ENCODE measurements around the gene C17orf67. TPM values are rescaled to one million over a fixed set of nuclear protein-coding genes. Genes with fewer than 3 reads are reported as not detected.

Gene C17orf67
- total RNA-seq, 1 donor from 2014 or later = 10.1 TPM

DNA sequence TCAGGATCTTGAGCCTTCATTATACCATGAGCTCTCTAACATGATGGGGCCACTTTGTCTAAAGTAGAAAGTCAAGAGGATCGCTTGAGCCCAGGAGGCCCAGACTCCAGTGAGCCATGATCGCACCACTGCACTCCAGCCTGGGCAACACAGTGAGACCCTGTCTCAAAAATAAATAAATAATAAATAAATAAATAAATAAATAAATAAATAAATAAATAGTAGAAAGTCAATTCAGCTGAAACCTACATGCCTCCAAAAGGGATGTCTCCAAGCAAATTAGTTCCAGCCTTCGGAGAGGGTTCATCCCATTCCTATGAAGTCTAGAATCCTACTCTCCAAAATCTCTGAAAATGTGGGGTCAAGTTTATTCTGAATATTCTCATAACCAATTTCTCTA lies 26.0 kb downstream of the C17orf67 start:
- intact Hi-C loops (cut with DNase I) = no loop called here
- Histone ChIP-seq H3K4me3 (no peak overlapping the region), H3K4me1 (no peaks in the 10 kb centered on the region), H3K27me3 (no peaks in the 10 kb centered on the region), H3K9me3 (no peaks in the 10 kb centered on the region), H3K27ac (no peak overlapping the region), H3K36me3 (no peaks in the 10 kb centered on the region)
- TF ChIP-seq, protein P1, sequence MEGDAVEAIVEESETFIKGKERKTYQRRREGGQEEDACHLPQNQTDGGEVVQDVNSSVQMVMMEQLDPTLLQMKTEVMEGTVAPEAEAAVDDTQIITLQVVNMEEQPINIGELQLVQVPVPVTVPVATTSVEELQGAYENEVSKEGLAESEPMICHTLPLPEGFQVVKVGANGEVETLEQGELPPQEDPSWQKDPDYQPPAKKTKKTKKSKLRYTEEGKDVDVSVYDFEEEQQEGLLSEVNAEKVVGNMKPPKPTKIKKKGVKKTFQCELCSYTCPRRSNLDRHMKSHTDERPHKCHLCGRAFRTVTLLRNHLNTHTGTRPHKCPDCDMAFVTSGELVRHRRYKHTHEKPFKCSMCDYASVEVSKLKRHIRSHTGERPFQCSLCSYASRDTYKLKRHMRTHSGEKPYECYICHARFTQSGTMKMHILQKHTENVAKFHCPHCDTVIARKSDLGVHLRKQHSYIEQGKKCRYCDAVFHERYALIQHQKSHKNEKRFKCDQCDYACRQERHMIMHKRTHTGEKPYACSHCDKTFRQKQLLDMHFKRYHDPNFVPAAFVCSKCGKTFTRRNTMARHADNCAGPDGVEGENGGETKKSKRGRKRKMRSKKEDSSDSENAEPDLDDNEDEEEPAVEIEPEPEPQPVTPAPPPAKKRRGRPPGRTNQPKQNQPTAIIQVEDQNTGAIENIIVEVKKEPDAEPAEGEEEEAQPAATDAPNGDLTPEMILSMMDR (IDR thresholded peaks at IDR 0.05) = no peak
- no peak for DNase-seq (ENCODE audit: low spot score in 2 of 2)

DNA sequence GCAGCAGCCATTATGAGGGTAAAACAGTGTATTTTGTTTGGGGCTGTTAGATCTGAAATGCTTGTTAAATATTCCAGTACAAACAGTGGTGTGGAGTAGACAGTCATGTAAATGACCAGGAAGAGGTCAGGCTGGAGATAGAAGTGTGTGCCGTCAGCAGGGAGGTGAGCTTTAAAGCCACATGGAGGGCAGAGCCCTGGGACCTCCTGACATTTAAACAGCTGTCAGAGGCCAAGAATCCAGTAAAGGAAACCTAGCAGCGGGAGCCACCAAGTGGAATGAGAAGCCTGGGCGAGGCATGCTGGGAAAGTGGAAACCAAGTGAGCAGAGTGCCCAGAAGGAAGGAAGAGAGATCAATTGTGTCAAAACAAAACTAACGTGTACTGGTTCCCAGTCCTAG lies 26.8 kb downstream of the C17orf67 start:
- H3K4me3 ChIP-seq = no peak overlapping the region

DNA sequence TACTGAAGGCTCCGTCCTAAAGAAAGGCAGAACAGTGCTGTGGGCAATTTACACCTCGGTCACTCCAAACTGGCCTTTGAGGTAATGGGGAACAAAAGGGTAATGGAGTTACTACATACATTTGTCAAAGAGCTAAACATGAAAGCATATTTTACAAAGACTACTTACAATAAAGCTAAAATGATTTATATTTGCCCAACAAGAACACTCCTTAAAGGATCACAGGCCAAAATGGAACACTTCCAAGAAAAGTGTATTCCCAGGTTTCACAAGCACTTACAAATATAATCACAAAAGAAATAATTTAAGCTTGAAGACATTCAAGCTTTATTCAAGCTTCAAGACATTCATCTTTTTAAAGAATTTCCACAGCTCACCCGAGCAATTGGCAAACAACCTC lies 29.3 kb downstream of the C17orf67 start:
- Histone ChIP-seq H3K36me3 (no peaks in the 10 kb centered on the region), H3K4me1 (no peaks in the 10 kb centered on the region), H3K27me3 (no peaks in the 10 kb centered on the region), H3K9me3 (no peaks in the 10 kb centered on the region), H3K27ac (no peak overlapping the region), H3K4me3 (no peak overlapping the region)
- no peak for DNase-seq (ENCODE audit: low spot score in 2 of 2)
- intact Hi-C loops (cut with DNase I) = no loop called here
- TF ChIP-seq, protein P1 (IDR thresholded peaks at IDR 0.05) = no peak

More for the DNA sequence above, 26.8 kb downstream of the C17orf67 start:
- TF ChIP-seq, protein P1 (IDR thresholded peaks at IDR 0.05) = no peak
- Histone ChIP-seq H3K27ac (no peak overlapping the region), H3K27me3 (no peaks in the 10 kb centered on the region), H3K36me3 (no peaks in the 10 kb centered on the region), H3K4me1 (no peaks in the 10 kb centered on the region), H3K9me3 (no peaks in the 10 kb centered on the region)
- intact Hi-C loops (cut with DNase I) = no loop called here
- no peak for DNase-seq (ENCODE audit: low spot score in 2 of 2)

DNA sequence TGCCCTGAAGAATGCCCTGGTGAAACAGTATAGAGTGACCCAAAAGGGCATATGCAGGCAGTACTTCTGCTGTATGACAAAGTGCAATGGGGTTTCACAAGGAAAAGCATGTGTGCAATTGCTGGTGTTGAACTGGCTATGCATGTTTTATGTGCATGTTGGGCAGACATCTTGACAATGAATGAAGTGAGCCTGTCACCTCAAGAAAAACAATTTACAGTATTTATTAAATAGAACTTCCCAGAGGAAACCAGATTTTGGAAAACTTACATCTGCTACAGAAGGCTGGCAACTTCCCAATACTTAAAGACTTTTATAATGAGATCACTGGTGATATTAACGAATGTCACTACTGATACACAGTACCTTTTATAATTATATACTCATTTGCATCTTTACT lies 30.6 kb downstream of the C17orf67 start:
- Histone ChIP-seq H3K36me3 (no peaks in the 10 kb centered on the region), H3K4me1 (no peaks in the 10 kb centered on the region), H3K27me3 (no peaks in the 10 kb centered on the region), H3K27ac (no peak overlapping the region), H3K4me3 (no peak overlapping the region), H3K9me3 (no peaks in the 10 kb centered on the region)
- intact Hi-C loops (cut with DNase I) = no loop called here
- TF ChIP-seq, protein P1 (IDR thresholded peaks at IDR 0.05) = no peak
- no peak for DNase-seq (ENCODE audit: low spot score in 2 of 2)

DNA sequence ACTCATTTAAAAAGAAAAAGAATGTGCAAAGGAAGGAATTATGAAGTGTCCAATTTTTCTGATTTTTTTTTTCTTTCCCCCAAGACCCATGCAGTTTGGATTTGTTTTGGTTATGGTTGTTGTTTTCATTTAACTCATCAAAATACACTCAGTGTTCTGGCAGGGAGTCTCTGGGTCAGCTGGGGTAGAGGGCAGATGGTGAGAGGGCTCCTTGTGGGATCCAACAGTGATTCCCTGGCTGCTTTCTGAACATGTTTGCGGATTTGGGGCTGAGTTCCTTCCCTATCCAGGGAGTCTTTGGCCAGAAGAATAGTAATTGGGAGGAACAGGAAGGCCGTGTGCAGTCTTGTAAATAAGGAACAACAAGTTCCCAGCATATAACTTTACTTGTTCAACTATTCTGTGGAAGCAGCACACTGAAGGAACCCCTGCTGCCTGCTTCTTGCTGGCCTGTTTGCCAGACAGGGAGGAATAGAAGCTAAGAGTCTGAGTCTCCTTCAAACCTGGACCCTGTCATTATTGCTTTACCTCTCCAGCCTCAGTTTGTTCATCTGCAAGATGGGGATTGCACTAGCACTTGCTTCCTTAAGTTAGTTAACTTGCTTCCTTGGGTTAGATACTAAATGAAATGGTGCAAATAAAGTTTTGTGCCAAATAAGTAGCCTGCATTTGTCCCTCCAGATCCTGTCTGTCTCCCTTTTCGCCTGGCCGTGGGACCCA lies 32.1 kb downstream of the C17orf67 start:
- H3K4me1 ChIP-seq = no peaks in the 10 kb centered on the region
- no peak overlapping the region for H3K27ac ChIP-seq
- H3K36me3 ChIP-seq = no peaks in the 10 kb centered on the region
- TF ChIP-seq, protein P1 (IDR thresholded peaks at IDR 0.05) = no peak
- H3K4me3 ChIP-seq = no peak overlapping the region
- no peak for DNase-seq (ENCODE audit: low spot score in 2 of 2)
- H3K9me3 ChIP-seq = no peaks in the 10 kb centered on the region
- intact Hi-C loops (cut with DNase I) = no loop called here
- H3K27me3 ChIP-seq = no peaks in the 10 kb centered on the region

Data from ascending aorta (tissue), 2 donors.